CD4-positive, alpha-beta T cell (primary cell): ENCODE results near the gene KCNH2. TPM values are rescaled to one million over a fixed set of nuclear protein-coding genes. Genes with fewer than 3 reads are reported as not detected.

Source experiments
- ATAC-seq: fragments of 200-7000 bp; cut with Tn5 transposase; one replicate; pipeline ENCODE4 v1.10.0; 2022; ENCODE audit warnings: mild to moderate bottlenecking; ENCODE audit not compliant: poor library complexity
- CTCF ChIA-PET: fragments of 350-600 bp; sonication (Branson Sonifier 250); formaldehyde crosslinking; loops from one replicate; lab custom pipeline; 2021; ENCODE audit warnings: antibody characterized with exemption, inconsistent platforms; lab: Charles Lee
- POLR2A ChIA-PET: fragments of 350-600 bp; sonication (Branson Sonifier 250); formaldehyde crosslinking; loops from one replicate; lab custom pipeline; 2021; ENCODE audit warnings: antibody characterized with exemption, inconsistent platforms; lab: Charles Lee
- DNase-seq, 14 experiments: peaks; one replicate each; pipeline ENCODE4 v3.0.0-alpha.2; 2013 to 2020; ENCODE audit warnings: mixed read lengths in 2 of 14
- H3K27ac ChIP-seq, 2 donors: one replicate each; pipeline versions ENCODE4 v1.5.1 to v1.7.0; 2013; ENCODE audit warnings: low read length in 2 of 2, low read depth in 1 of 2, mild to moderate bottlenecking in 1 of 2
- H3K27me3 ChIP-seq, 2 experiments: 1 replicate in 1 of 2; 2 replicates in 1 of 2; pipeline versions ENCODE4 v1.6.1 to v1.7.0; 2013; ENCODE audit warnings: low read length in 2 of 2, control low read depth in 1 of 2, mild to moderate bottlenecking in 1 of 2, moderate library complexity in 1 of 2; ENCODE audit not compliant: insufficient read depth in 2 of 2, control insufficient read depth in 1 of 2
- H3K36me3 ChIP-seq: one replicate; pipeline ENCODE4 v1.6.1; 2013; ENCODE audit warnings: low read length, control low read depth; ENCODE audit not compliant: insufficient read depth
- H3K4me1 ChIP-seq: one replicate; pipeline ENCODE4 v1.6.1; 2013; ENCODE audit warnings: low read length, control low read depth; ENCODE audit not compliant: insufficient read depth
- H3K4me3 ChIP-seq: one replicate; pipeline ENCODE4 v1.5.1; 2013; ENCODE audit warnings: mild to moderate bottlenecking, low read length, moderate library complexity
- H3K9me3 ChIP-seq, 2 experiments: 1 replicate in 1 of 2; 2 replicates in 1 of 2; pipeline versions ENCODE4 v1.6.1 to v1.7.0; 2013; ENCODE audit warnings: low read length in 2 of 2, mild to moderate bottlenecking in 2 of 2, control low read depth in 1 of 2, moderate library complexity in 1 of 2; ENCODE audit not compliant: control insufficient read depth in 1 of 2, insufficient read depth in 1 of 2
- H3K27ac Mint-ChIP-seq: one replicate; pipeline ENCODE4 v1.8.0; 2020; ENCODE audit warnings: mixed read lengths
- H3K27me3 Mint-ChIP-seq: one replicate; pipeline ENCODE4 v1.8.0; 2021; ENCODE audit warnings: mixed read lengths
- H3K36me3 Mint-ChIP-seq: one replicate; pipeline ENCODE4 v1.8.0; 2021; ENCODE audit warnings: low read depth, mixed read lengths
- H3K4me1 Mint-ChIP-seq: one replicate; pipeline ENCODE4 v1.8.0; 2021; ENCODE audit warnings: low read depth, mixed read lengths
- H3K4me3 Mint-ChIP-seq: one replicate; pipeline ENCODE4 v1.8.0; 2020; ENCODE audit warnings: mild to moderate bottlenecking, mixed read lengths
- H3K9me3 Mint-ChIP-seq: one replicate; pipeline ENCODE4 v1.8.0; 2020; ENCODE audit warnings: mixed read lengths
- CTCF ChIP-seq: fragments of 200-600 bp; IDR thresholded peaks from one replicate; pipeline ENCODE4 v1.8.0; 2022; ENCODE audit warnings: antibody characterized with exemption, mild to moderate bottlenecking
- intact Hi-C, 2 experiments: fragments of 100-400 bp; cut with DNase I in 1 of 2; cut with micrococcal nuclease in 1 of 2; formaldehyde crosslinking; loops; one replicate each; pipeline versions ENCODE4 v1.15.1 to v1.9.0; 2023 to 2025; cut with DNase I, micrococcal nuclease
- total RNA-seq, 174 experiments: library from RNA in 2 of 174; stranded (reverse) in 2 of 174; gene quantifications; one replicate each; pipeline ENCODE4 v1.2.3 and lab custom pipeline; 2021 to 2026

KCNH2 gene
- total RNA-seq, 2 experiments from 2014 or later = 1.9 to 2.3 TPM

DNA sequence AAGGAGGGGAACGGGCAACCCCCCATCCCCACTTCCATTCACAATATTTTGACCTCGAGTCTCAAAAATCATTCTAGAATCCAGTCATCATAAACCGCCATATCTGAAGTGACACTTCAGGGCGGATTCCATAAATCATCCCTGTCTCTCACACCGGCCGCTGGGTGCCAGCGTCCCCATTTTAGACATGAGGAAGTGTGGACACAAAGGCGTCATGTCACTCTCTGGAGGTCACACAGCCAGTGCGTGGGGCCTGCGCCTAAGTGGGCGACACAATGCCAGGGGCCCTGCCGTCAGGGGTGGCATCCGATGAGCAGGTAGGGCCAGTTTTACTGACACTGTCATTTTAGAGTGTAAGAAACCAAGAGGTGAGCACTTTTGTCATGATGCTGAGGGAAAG is 19.5 kb downstream of the KCNH2 start:
- peaks cover 52% of the 10 kb centered on the region for H3K27me3 Mint-ChIP-seq
- H3K4me1 Mint-ChIP-seq = peaks cover 28% of the 10 kb centered on the region
- Histone ChIP-seq H3K4me3 (no peak overlapping the region), H3K9me3 (peaks cover 0 to 25% of the 10 kb centered on the region in 2 experiments), H3K27ac (no peak overlapping the region), H3K4me1 (peaks cover 14% of the 10 kb centered on the region), H3K36me3 (no peaks in the 10 kb centered on the region), H3K27me3 (peaks cover 27 to 33% of the 10 kb centered on the region in 2 experiments)
- H3K36me3 Mint-ChIP-seq = no peaks in the 10 kb centered on the region
- H3K9me3 Mint-ChIP-seq = no peaks in the 10 kb centered on the region
- ATAC-seq (no peak), DNase-seq (no peak)
- ChIA-PET POLR2A (no interaction called here), CTCF (no interaction called here)
- intact Hi-C loops = loop anchor here in 1 of 2 experiments (5.0 kb wide), 1 partner anchor 51 kb away; no protein-coding TSS in a partner anchor
- TF ChIP-seq CTCF = no peak
- H3K4me3 Mint-ChIP-seq = no peak overlapping the region
- no peak overlapping the region for H3K27ac Mint-ChIP-seq

DNA sequence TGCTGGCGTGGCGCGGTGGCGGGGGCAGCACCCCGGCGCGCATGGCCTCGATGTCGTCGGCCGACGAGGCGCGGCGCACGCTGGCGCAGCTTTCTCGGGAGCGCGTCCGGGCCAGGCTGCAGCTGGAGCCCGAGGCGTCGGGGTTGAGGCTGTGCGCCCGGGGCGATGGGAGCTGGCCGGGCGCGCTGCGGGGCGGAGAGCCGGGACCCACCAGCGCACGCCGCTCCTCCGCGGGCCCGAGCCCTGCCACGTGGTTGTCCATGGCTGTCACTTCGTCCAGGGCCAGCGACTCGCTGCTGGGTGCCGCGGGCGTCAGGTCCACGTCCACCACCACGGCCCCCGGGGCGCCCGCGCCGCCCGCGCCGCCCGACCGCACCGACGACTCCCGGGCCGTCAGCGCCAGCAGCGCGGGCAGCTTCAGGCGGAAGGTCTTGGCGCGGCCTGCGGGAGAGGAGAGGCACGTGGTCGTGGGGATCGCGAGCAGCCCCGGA is 20.0 kb downstream of the KCNH2 start:
- CTCF ChIA-PET = no interaction called here
- Histone ChIP-seq H3K27ac (no peak overlapping the region), H3K27me3 (peaks cover 27 to 33% of the 10 kb centered on the region in 2 experiments), H3K4me3 (no peak overlapping the region), H3K4me1 (peaks cover 12% of the 10 kb centered on the region), H3K36me3 (no peaks in the 10 kb centered on the region), H3K9me3 (peaks cover 0 to 25% of the 10 kb centered on the region in 2 experiments)
- Mint-ChIP-seq H3K4me3 (no peak overlapping the region), H3K27me3 (peaks cover 52% of the 10 kb centered on the region), H3K4me1 (peaks cover 27% of the 10 kb centered on the region), H3K9me3 (no peaks in the 10 kb centered on the region), H3K27ac (no peak overlapping the region), H3K36me3 (no peaks in the 10 kb centered on the region)
- no peak for TF ChIP-seq CTCF
- DNase-seq (no peak), ATAC-seq (no peak)
- intact Hi-C loops = loop anchor here in 1 of 2 experiments (5.0 kb wide), 1 partner anchor 51 kb away; no protein-coding TSS in a partner anchor
- POLR2A ChIA-PET = no interaction called here

DNA sequence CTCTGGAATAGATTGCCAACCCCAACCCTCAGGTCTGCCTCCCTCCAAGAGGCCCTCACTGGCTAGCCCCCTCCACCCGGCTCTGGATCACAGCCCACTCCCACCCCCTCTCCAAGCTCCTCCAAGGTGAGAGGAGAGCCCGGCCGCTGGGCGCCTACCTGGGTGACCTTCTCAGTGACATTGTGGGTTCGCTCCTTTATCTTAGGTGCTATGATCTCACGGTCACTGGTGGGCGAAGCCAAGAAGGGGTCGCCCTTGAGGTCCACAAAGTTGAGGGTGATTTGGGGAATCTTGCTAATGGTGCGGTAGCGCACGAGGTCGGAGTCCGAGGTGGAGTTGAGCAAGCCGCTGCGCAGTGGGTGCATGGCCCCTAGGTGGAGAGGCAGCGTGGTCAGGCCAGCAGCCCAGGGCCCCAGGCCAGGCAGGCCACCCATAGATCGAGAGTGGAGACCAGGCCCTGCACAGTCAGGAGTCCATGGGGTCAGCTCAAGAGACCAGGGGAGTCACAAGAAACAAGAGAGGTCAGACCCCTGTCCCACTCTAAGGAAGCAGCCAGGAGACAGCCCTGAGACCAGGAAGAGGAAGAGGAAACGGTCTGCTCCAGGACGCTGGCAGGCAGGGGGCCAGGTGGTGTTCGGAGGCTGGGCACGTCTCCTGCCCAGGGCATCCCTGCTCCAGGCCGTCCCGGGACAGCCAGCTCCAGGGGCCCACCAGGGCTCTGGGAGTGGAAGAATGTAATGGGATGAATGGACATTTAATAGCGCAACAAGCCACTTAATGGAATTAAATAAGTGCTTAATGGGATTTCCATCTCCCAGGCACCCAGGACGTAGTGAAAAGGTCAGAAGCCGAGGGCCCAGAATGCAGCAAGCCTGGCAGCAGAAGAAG is 20.7 kb downstream of the KCNH2 start:
- Mint-ChIP-seq H3K27ac (no peak overlapping the region), H3K4me3 (no peak overlapping the region), H3K27me3 (peaks cover 48% of the 10 kb centered on the region), H3K36me3 (no peaks in the 10 kb centered on the region), H3K9me3 (no peaks in the 10 kb centered on the region), H3K4me1 (peaks cover 23% of the 10 kb centered on the region)
- Histone ChIP-seq H3K4me1 (peaks cover 6% of the 10 kb centered on the region), H3K27me3 (peaks cover 27 to 33% of the 10 kb centered on the region in 2 experiments), H3K27ac (no peak overlapping the region), H3K9me3 (peaks cover 0 to 25% of the 10 kb centered on the region in 2 experiments), H3K4me3 (no peak overlapping the region), H3K36me3 (no peaks in the 10 kb centered on the region)
- ChIA-PET POLR2A (no interaction called here), CTCF (no interaction called here)
- DNase-seq (no peak), ATAC-seq (no peak)
- no peak for TF ChIP-seq CTCF
- intact Hi-C loops = loop anchor here in 1 of 2 experiments (5.0 kb wide), 1 partner anchor 50 kb away; no protein-coding TSS in a partner anchor
